GM12878 (cell line): Measurements from ENCODE around the gene CASR. TPM values are rescaled to one million over a fixed set of nuclear protein-coding genes. Genes with fewer than 3 reads are reported as not detected.

ENCODE experiments used
- ATAC-seq: fragments of 200-7000 bp; cut with Tn5 transposase; 3 replicates; pipeline ENCODE4 v1.9.1; 2020; ENCODE audit warnings: mild to moderate bottlenecking, moderate library complexity
- BruUV-seq: library from RNA; stranded (reverse); fragments of 400-500 nt; replicated peaks from 2 replicates; lab custom pipeline; 2021; lab: Mats Ljungman, UMichigan
- CTCF ChIA-PET: fragments of 300-600 bp; sonication (Branson Sonifier 250); formaldehyde crosslinking; extraction: SDS; loops from one replicate; lab custom pipeline; 2021; ENCODE audit warnings: inconsistent platforms; lab: Yijun Ruan, JAX
- POLR2A ChIA-PET: fragments of 350-600 bp; formaldehyde crosslinking; extraction: SDS; loops from one replicate; lab custom pipeline; 2021; ENCODE audit warnings: inconsistent platforms; lab: Charles Lee
- RAD21 ChIA-PET: fragments of 300-600 bp; sonication (Branson Sonifier 250); formaldehyde crosslinking; loops from one replicate; lab custom pipeline; 2023; ENCODE audit warnings: antibody characterized with exemption; ENCODE audit not compliant: unreplicated experiment; lab: Charles Lee
- SMC1A ChIA-PET: fragments of 300-600 bp; sonication (Branson Sonifier 250); formaldehyde crosslinking; loops from one replicate; lab custom pipeline; 2023; ENCODE audit not compliant: unreplicated experiment, uncharacterized antibody; lab: Charles Lee
- DNase-seq: peaks from one replicate; pipeline ENCODE4 v3.0.0-alpha.2; 2011; ENCODE audit warnings: low read depth, low spot score
- FAIRE-seq: peaks from 3 replicates; lab custom pipeline; 2011; peaks lifted over from hg19 to GRCh38; lab: Jason Lieb, UNC
- H2AFZ ChIP-seq: 2 replicates; pipeline ENCODE4 v1.6.0; 2011; ENCODE audit warnings: low read depth, low read length, control low read depth; ENCODE audit not compliant: control insufficient read depth
- H3K27ac ChIP-seq: 2 replicates; pipeline ENCODE4 v1.5.1; 2011; ENCODE audit warnings: control low read depth; ENCODE audit not compliant: control insufficient read depth, insufficient read depth
- H3K27me3 ChIP-seq, 2 experiments: replicated peaks in 1 of 2; 2 replicates each; pipeline versions ENCODE4 v1.6.0 to v1.6.1; 2011; ENCODE audit warnings: low read length in 1 of 2; ENCODE audit not compliant: control insufficient read depth in 2 of 2, insufficient read depth in 2 of 2
- H3K36me3 ChIP-seq, 2 experiments: 2 replicates each; pipeline ENCODE4 v1.5.1; 2011; ENCODE audit warnings: low read length in 1 of 2; ENCODE audit not compliant: control insufficient read depth in 2 of 2, insufficient read depth in 2 of 2
- H3K4me1 ChIP-seq: 2 replicates; pipeline ENCODE4 v1.6.1; 2011; ENCODE audit warnings: mild to moderate bottlenecking, low read length, moderate library complexity, mixed read lengths; ENCODE audit not compliant: control insufficient read depth, insufficient read depth
- H3K4me2 ChIP-seq: 2 replicates; pipeline ENCODE4 v1.6.0; 2011; ENCODE audit warnings: control low read depth; ENCODE audit not compliant: control insufficient read depth, insufficient read depth
- H3K4me3 ChIP-seq: fragments of 200-600 bp; sonication (generic); 2 replicates; pipeline ENCODE4 v1.5.1; 2016
- H3K79me2 ChIP-seq: 2 replicates; pipeline ENCODE4 v1.6.0; 2011; ENCODE audit warnings: low read length; ENCODE audit not compliant: control insufficient read depth, insufficient read depth
- H3K9ac ChIP-seq: 2 replicates; pipeline ENCODE4 v1.8.0; 2011; ENCODE audit warnings: low read length, control low read depth, mixed read lengths; ENCODE audit not compliant: control insufficient read depth, insufficient read depth
- H3K9me3 ChIP-seq: replicated peaks from 3 replicates; pipeline ENCODE4 v1.5.1; 2011; ENCODE audit warnings: mild to moderate bottlenecking, low read length; ENCODE audit not compliant: control insufficient read depth, insufficient read depth
- H4K20me1 ChIP-seq: 2 replicates; pipeline ENCODE4 v1.6.0; 2011; ENCODE audit not compliant: control insufficient read depth, insufficient read depth
- ATF2 ChIP-seq: IDR thresholded peaks from 2 replicates; pipeline ENCODE4 v1.6.1; 2012; ENCODE audit warnings: low read length, inconsistent platforms
- ATF7 ChIP-seq: fragments of 450-650 bp; IDR thresholded peaks from 2 replicates; pipeline ENCODE4 v1.6.1; 2016; ENCODE audit warnings: low read depth, mild to moderate bottlenecking
- BMI1 ChIP-seq: fragments of 450-650 bp; IDR thresholded peaks from 2 replicates; pipeline ENCODE4 v1.6.1; 2016; ENCODE audit warnings: mild to moderate bottlenecking, moderate library complexity, borderline replicate concordance
- CHD2 ChIP-seq: IDR thresholded peaks from 2 replicates; pipeline ENCODE4 v1.6.1; 2011; ENCODE audit warnings: low read depth, low read length, improper control_type of control experiment, borderline replicate concordance
- CREM ChIP-seq: IDR thresholded peaks from 2 replicates; pipeline ENCODE4 v1.6.1; 2014; ENCODE audit warnings: antibody characterized with exemption, low read depth
- DPF2 ChIP-seq: fragments of 450-650 bp; IDR thresholded peaks from 2 replicates; pipeline ENCODE4 v1.6.1; 2017; ENCODE audit warnings: mild to moderate bottlenecking
- EP300 ChIP-seq, 2 experiments: fragments of 150-350 bp in 1 of 2; IDR thresholded peaks; 2 replicates each; pipeline ENCODE4 v1.6.1; 2011 to 2012; ENCODE audit warnings: low read depth in 2 of 2, low read length in 2 of 2, borderline replicate concordance in 1 of 2, improper control_type of control experiment in 1 of 2, inconsistent platforms in 1 of 2; ENCODE audit not compliant: control insufficient read depth in 1 of 2
- MAX ChIP-seq: IDR thresholded peaks from 2 replicates; pipeline ENCODE4 v1.6.1; 2012; ENCODE audit warnings: low read depth, low read length, improper control_type of control experiment
- MXI1 ChIP-seq: fragments of 150-350 bp; IDR thresholded peaks from 2 replicates; pipeline ENCODE4 v1.6.1; 2011; ENCODE audit warnings: low read depth, mild to moderate bottlenecking, inconsistent platforms, low read length, improper control_type of control experiment
- SIN3A ChIP-seq: IDR thresholded peaks from 2 replicates; pipeline ENCODE4 v1.6.1; 2012; ENCODE audit warnings: low read depth, low read length, improper control_type of control experiment
- SUZ12 ChIP-seq: fragments of 200-600 bp; sonication (generic); IDR thresholded peaks from one replicate; pipeline ENCODE4 v1.6.1; 2018; ENCODE audit warnings: antibody characterized with exemption, mild to moderate bottlenecking; ENCODE audit not compliant: unreplicated experiment
- ZBTB4 ChIP-seq: fragments of 450-650 bp; formaldehyde crosslinking; IDR thresholded peaks from 2 replicates; pipeline ENCODE4 v1.4.0; 2022; ENCODE audit warnings: mild to moderate bottlenecking, moderate library complexity
- ZNF217 ChIP-seq: fragments of 450-650 bp; IDR thresholded peaks from 2 replicates; pipeline ENCODE4 v1.6.1; 2017; ENCODE audit warnings: antibody characterized with exemption, mild to moderate bottlenecking
- WGBS: methylation state at CpG from one replicate; pipeline ENCODE4 v1.1.6; 2016; ENCODE audit warnings: low lambda C conversion rate; ENCODE audit not compliant: insufficient replicate concordance, insufficient coverage; ENCODE audit errors: missing lambda C conversion rate; 5-methylcytosine and 5-hydroxymethylcytosine counted together
- in situ Hi-C: fragments of 300-500 bp; cut with MboI; formaldehyde crosslinking; loops from 9 replicates; pipeline ENCODE4 v1.14.3; 2018; ENCODE audit warnings: mixed read lengths
- intact Hi-C: fragments of 100-400 bp; cut with micrococcal nuclease; formaldehyde crosslinking; loops from one replicate; pipeline ENCODE4 v1.14.2; 2022; ENCODE audit not compliant: unreplicated experiment
- polyA plus RNA-seq, 11 experiments: library from polyadenylated mRNA; depleted of rRNA in 4 of 11; unstranded in 6 of 11; stranded (reverse) in 5 of 11; fragments of >200 nt; fragmentation: Nextera tagmentation in 4 of 11; fragmentation: Illumina TruSeq in 1 of 11; extraction: Ambion mirVana in 4 of 11; extraction: Trizol in 1 of 11; gene quantifications; 1 replicate in 1 of 11; 2 replicates in 10 of 11; pipeline versions ENCODE4 v1.2.1 to v1.2.3, GENCODE V29; 2011 to 2016; ENCODE audit warnings: inconsistent platforms in 2 of 11, missing spikeins in 2 of 11, low read depth in 1 of 11
- total RNA-seq, 4 experiments: library from RNA; depleted of rRNA in 3 of 4; stranded (reverse); fragments of >200 nt in 3 of 4; fragmentation: Illumina TruSeq in 1 of 4; extraction: Trizol in 1 of 4; gene quantifications; 2 replicates each; pipeline versions ENCODE4 v1.2.1 to v1.2.3, GENCODE V29; 2013 to 2021

Gene CASR
- total and polyA plus RNA-seq, 10 of the 15 experiments (the other 5 are each of a cell fraction or from before 2014, with no cell fraction given), result 0.04 to 0.37 (median 0.11) TPM

- TF ChIP-seq MAX, result no peak
- no peak for TF ChIP-seq ATF7
- TF ChIP-seq BMI1, result no peak
- TF ChIP-seq ATF2, result no peak
- TF ChIP-seq DPF2, result no peak
- TF ChIP-seq, all 136 proteins: peak for 0
Observed at GRCh38 chr3:122260206-122260605, 76.7 kb downstream of the CASR start (continued).

GRCh38 chr3:122263058-122263457 lies 79.6 kb downstream of the CASR start:
- H3K27me3 ChIP-seq, result no peaks in the 10 kb centered on the region
- no peak overlapping the region for H3K4me3 ChIP-seq
- intact Hi-C loops, result loop anchor here (10.0 kb wide), 2 partner anchors 302 to 378 kb away; partner anchors contain the start of genes DTX3L and PARP9
- H3K9me3 ChIP-seq, result no peaks in the 10 kb centered on the region; the same call in 2 of the 3 replicates
- no peak for FAIRE-seq
- no peaks in the 10 kb centered on the region for H3K79me2 ChIP-seq
- BruUV-seq, result no TSS peak
- ATAC-seq, result no peak
- no peak overlapping the region for H3K9ac ChIP-seq
- H4K20me1 ChIP-seq, result no peaks in the 10 kb centered on the region
- no peak overlapping the region for H3K4me2 ChIP-seq
- in situ Hi-C loops, result loop anchor here (5.0 kb wide), 2 partner anchors 161 to 716 kb away; partner anchors contain the start of gene POLQ
- no peaks in the 10 kb centered on the region for H3K36me3 ChIP-seq
- WGBS, result 78% methylated on average over 2 of the region's 2 CpGs
- ChIA-PET RAD21 (interaction anchor here (0.7 to 5.2 kb wide), 25 partner anchors 8 to 717 kb away, joined by 3 to 86 read pairs (median 4); partner anchors contain the start of genes POLQ and WDR5B), CTCF (interaction anchor here (0.9 to 2.2 kb wide), 18 partner anchors 9 to 717 kb away, joined by 3 to 29 read pairs (median 4); partner anchors contain the start of genes FAM162A and POLQ), POLR2A (interaction anchor here (0.7 to 15.0 kb wide), 8 partner anchors 24 to 172 kb away, joined by 3 to 178 read pairs (median 4); no protein-coding TSS in a partner anchor), SMC1A (interaction anchor here (0.5 to 14.3 kb wide), 26 partner anchors 9 to 716 kb away, joined by 3 to 590 read pairs (median 6); partner anchors contain the start of genes MIX23 and POLQ)
- H3K4me1 ChIP-seq, result peaks cover 16% of the 10 kb centered on the region
- H3K27ac ChIP-seq, result peak overlapping the region; percentile 64
- no peak for DNase-seq
- H2AFZ ChIP-seq, result no peak overlapping the region
- TF ChIP-seq CHD2 (no peak), SUZ12 (no peak), SIN3A (no peak), MXI1 (no peak), EP300 (IDR thresholded peaks at IDR 0.05; ENCODE audit: borderline replicate concordance in 1 of 2, control insufficient read depth in 1 of 2, low read depth in 2 of 2, low read length in 2 of 2) (no peak), ZBTB4 (CRISPR knock-in tag) (no peak), ZNF217 (no peak), CREM (no peak)
